Measurements from ENCODE around the gene HEATR9. TPM values are rescaled to one million over a fixed set of nuclear protein-coding genes. Genes with fewer than 3 reads are reported as not detected.

Gene HEATR9
- polyA plus RNA-seq, 1 of the 3 experiments (the other 2 are of a cell fraction): not detected

DNA sequence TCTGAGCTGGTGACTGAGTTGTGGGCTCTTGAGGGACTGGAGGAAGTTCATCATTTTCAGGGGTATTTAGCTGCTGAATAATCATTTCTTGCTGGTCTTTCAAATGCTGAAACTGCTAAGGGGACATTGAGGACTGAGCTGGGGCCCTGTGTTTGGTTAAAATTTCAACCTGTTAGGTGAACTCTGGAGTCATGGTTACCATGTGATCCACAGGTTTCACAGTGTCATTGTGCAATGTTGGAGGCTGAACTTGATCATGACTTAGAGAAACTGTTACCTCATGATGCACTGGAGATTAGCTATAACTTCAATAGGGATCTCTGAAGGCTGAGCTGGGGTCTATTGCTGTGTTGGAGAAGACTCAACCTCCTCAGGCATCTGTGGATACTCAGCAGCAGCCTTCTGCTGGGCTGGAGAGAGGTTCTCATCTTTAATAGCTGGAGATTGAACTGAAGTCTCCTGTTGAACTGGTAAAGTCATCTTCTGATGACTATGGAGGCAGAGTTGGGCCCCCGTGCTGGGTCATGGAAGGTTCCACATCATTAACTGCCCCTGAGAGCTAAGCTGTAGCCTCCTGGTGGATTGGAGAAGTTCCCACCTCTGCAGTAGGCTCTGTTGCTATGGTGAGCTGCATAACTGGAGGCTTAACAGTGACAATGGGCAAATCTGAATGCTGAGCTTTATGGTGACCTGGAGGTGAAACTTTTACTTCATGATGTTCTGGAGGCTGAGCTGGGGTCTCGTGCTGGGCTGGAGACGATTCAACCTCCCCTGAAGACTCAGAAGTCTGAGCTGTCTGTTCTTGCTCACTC is 46.7 kb upstream of the HEATR9 start:
- TF ChIP-seq FOXM1 (IDR thresholded peaks at IDR 0.05; ENCODE audit: low read depth): no peak
- no peak for TF ChIP-seq FOSL2 (IDR thresholded peaks at IDR 0.05; ENCODE audit: borderline replicate concordance, low read depth)
- TF ChIP-seq USF2 (IDR thresholded peaks at IDR 0.05; ENCODE audit: borderline replicate concordance, low read depth, low read length): no peak
- no peak for TF ChIP-seq MEF2A (IDR thresholded peaks at IDR 0.05; ENCODE audit: borderline replicate concordance, low read depth)
- TF ChIP-seq MAX (IDR thresholded peaks at IDR 0.05; ENCODE audit: low read depth): no peak
- no peak for TF ChIP-seq ZBTB33 (IDR thresholded peaks at IDR 0.05; ENCODE audit: borderline replicate concordance, low read depth)
- no peak for TF ChIP-seq GABPA (IDR thresholded peaks at IDR 0.05; ENCODE audit: low read depth)
- TF ChIP-seq RXRA (IDR thresholded peaks at IDR 0.05; ENCODE audit: borderline replicate concordance, low read depth): no peak
- TF ChIP-seq ELF1 (IDR thresholded peaks at IDR 0.05): no peak
- TF ChIP-seq RFX5 (IDR thresholded peaks at IDR 0.05; ENCODE audit: low read length): no peak
- no peak for TF ChIP-seq RAD21 (IDR thresholded peaks at IDR 0.05; ENCODE audit: low read length)
- TF ChIP-seq MXI1 (IDR thresholded peaks at IDR 0.05; ENCODE audit: low read depth, low read length): no peak
- no peak for TF ChIP-seq EZH2phosphoT487 (IDR thresholded peaks at IDR 0.05; ENCODE audit: borderline replicate concordance, low read depth)
- TF ChIP-seq GATA2 (CRISPR knock-in tag; IDR thresholded peaks at IDR 0.05): no peak
- TF ChIP-seq TCF12 (IDR thresholded peaks at IDR 0.05): no peak
- TF ChIP-seq, protein P1, sequence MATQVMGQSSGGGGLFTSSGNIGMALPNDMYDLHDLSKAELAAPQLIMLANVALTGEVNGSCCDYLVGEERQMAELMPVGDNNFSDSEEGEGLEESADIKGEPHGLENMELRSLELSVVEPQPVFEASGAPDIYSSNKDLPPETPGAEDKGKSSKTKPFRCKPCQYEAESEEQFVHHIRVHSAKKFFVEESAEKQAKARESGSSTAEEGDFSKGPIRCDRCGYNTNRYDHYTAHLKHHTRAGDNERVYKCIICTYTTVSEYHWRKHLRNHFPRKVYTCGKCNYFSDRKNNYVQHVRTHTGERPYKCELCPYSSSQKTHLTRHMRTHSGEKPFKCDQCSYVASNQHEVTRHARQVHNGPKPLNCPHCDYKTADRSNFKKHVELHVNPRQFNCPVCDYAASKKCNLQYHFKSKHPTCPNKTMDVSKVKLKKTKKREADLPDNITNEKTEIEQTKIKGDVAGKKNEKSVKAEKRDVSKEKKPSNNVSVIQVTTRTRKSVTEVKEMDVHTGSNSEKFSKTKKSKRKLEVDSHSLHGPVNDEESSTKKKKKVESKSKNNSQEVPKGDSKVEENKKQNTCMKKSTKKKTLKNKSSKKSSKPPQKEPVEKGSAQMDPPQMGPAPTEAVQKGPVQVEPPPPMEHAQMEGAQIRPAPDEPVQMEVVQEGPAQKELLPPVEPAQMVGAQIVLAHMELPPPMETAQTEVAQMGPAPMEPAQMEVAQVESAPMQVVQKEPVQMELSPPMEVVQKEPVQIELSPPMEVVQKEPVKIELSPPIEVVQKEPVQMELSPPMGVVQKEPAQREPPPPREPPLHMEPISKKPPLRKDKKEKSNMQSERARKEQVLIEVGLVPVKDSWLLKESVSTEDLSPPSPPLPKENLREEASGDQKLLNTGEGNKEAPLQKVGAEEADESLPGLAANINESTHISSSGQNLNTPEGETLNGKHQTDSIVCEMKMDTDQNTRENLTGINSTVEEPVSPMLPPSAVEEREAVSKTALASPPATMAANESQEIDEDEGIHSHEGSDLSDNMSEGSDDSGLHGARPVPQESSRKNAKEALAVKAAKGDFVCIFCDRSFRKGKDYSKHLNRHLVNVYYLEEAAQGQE (IDR thresholded peaks at IDR 0.05; ENCODE audit: low read depth, low read length): no peak
- no peak for TF ChIP-seq FOXJ3 (CRISPR knock-in tag; IDR thresholded peaks at IDR 0.05)
- no peaks in the 10 kb centered on the region for H3K9me3 ChIP-seq
- no peak overlapping the region for H3K4me3 ChIP-seq (ENCODE audit: low read depth in 2 of 2, low read length in 1 of 2)
- no peaks in the 10 kb centered on the region for H3K9me2 ChIP-seq
- no peaks in the 10 kb centered on the region for H3K79me2 ChIP-seq (ENCODE audit: insufficient read depth)
- no peaks in the 10 kb centered on the region for H4K20me1 ChIP-seq (ENCODE audit: insufficient read depth)
- no peak overlapping the region for H3K27ac ChIP-seq (ENCODE audit: low read depth in 2 of 2, low read length in 1 of 2)
- H3K9ac ChIP-seq: no peak overlapping the region
- no peaks in the 10 kb centered on the region for H3K36me3 ChIP-seq (replicated peaks in 1 of 2; ENCODE audit: control insufficient read depth in 1 of 2, insufficient read depth in 2 of 2, low read length in 1 of 2)
- no peak for DNase-seq
- H3F3A ChIP-seq (replicated peaks; ENCODE audit: insufficient read depth): no peaks in the 10 kb centered on the region
- 17% methylated on average over 3 of the region's 3 CpGs for WGBS (ENCODE audit: low lambda C conversion rate)
- H3K4me1 ChIP-seq (ENCODE audit: control insufficient read depth in 1 of 2, insufficient read depth in 2 of 2, low read depth in 1 of 2, low read length in 1 of 2): no peaks in the 10 kb centered on the region
- CTCF ChIA-PET: interaction anchor here (0.6 to 0.9 kb wide), 3 partner anchors 12 to 30 kb away, joined by 3 read pairs; no protein-coding TSS in a partner anchor
- POLR2A ChIA-PET: no interaction called here
- H3K4me2 ChIP-seq: no peak overlapping the region
- H3K27me3 ChIP-seq (ENCODE audit: insufficient read depth): no peaks in the 10 kb centered on the region
- no peak overlapping the region for H2AFZ ChIP-seq (ENCODE audit: low read depth)
